Skin of body (tissue), 2 donors: Measurements from ENCODE around the gene KCNJ10. TPM values are rescaled to one million over a fixed set of nuclear protein-coding genes. Genes with fewer than 3 reads are reported as not detected.
A peak's percentile ranks its signal among the peaks of the same experiment; 100 is the strongest.

Source experiments
- DNase-seq: peaks from one replicate; lab custom pipeline; 2025; lab: John Stamatoyannopoulos, UW
- total RNA-seq: library from RNA; depleted of rRNA; stranded (reverse); fragments of >200 nt; gene quantifications from one replicate; pipeline ENCODE4 v1.2.3, GENCODE V29; 2014

KCNJ10 gene
- total RNA-seq, 1 donor from 2014 or later, result under 0.01 TPM

DNA sequence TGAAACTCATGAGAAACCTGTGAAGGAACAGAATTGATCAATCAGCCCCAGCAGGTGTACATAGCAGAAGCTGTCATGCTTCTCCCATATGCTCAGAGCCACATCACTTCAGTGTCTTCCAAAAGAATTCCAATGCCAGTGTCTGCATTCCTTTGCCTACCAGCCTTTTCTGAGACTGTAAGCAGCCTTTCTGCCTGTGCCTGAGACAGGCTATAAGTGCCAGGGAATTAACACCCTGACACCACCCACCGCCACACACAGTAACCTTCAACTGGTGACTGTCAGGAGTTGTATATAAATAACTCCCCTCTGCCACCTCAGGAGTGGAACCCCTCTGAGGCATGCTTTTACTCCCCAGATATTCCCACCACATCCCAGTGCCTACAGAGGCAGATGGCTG is 77.8 kb downstream of the KCNJ10 start:
- DNase-seq, result no peak

- DNase-seq, result no peak
Observed at GRCh38 chr1:159991513-159991912, 78.4 kb downstream of the KCNJ10 start.

DNA sequence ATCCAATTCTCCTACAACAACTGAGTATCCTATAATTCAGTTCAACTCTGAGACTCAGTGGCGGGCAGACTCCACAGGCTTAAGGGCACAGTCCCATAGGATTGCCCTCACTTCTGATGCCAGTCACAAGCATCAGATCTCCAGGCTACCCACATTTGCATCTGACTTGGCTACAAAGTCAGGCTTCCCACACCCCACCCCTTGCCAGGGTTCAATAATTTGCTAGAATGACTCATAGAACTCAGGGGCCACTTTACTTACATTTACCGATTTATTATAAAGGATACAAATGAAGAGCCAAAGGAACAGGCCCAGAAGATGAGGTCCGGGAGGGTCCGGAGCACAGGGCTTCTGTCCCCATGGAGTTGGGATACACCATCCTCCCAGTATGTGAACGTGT is 80.0 kb downstream of the KCNJ10 start:
- no peak for DNase-seq

DNA sequence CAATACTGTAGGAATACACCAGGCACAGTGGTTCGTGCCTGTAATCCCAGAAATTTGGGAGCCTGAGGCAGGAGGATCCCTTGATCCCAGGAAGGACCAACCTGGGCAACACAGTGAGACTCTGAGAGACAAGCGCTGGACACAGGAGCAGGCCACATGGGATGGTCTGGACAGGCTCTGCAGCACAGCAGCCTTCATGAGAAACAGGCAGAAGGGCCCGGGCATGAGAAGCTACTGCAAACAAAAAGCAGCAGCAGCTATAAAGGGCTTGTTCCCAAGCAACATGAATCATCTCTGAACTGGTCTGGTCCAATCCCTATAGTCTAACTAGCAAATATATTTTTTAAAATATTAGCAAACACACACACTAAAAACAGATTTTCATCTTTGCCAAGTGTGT is 80.4 kb downstream of the KCNJ10 start:
- DNase-seq, result no peak

- no peak for DNase-seq
Observed at GRCh38 chr1:159988006-159988405, 82.0 kb downstream of the KCNJ10 start.

GRCh38 chr1:159987186-159987585 is 82.8 kb downstream of the KCNJ10 start:
- no peak for DNase-seq

- no peak for DNase-seq
Observed at GRCh38 chr1:159986531-159986930, 83.4 kb downstream of the KCNJ10 start.

GRCh38 chr1:159986093-159986492 is 83.9 kb downstream of the KCNJ10 start:
- DNase-seq, result no peak

- DNase-seq, result no peak
Observed at GRCh38 chr1:159985473-159985872, 84.5 kb downstream of the KCNJ10 start.

- no peak for DNase-seq
Observed at GRCh38 chr1:159983681-159984080, 86.3 kb downstream of the KCNJ10 start.

GRCh38 chr1:159982280-159982679 is 87.7 kb downstream of the KCNJ10 start:
- DNase-seq, result no peak

DNA sequence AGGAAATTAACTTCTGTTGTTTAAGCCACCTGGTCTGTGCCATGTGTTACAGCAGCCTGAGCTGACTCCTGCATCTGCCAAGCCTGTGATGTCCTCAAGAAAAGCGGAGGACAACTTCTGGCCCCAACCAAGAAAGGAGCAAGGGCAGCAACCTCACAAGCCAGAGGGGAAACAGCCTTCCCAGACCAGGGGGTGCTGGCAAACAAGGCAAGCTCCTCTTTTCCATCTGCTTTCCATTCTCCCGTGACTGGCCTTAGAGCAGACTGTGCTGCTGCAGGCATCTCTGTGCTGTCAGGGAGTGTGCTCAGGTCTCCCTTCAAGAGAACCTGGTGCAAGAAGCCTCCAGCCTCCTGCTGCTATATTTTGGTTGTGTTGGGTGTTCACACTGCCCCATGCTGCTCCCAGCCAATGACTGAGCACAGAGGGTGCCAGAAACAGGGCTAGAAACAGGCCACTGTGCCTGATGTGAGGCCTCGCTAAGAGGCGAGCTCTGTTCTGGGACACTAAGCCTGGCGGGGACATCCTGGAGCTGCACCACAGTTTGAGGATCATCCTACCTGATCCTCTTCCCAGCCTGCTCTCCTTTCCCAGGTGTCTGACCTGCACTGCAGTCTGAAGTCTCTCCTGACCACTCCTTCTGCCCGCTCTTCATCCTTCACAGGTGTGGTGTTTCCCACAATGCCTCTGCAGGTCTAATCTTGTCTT is 88.5 kb downstream of the KCNJ10 start:
- no peak for DNase-seq

- no peak for DNase-seq
Observed at GRCh38 chr1:159980786-159981185, 89.2 kb downstream of the KCNJ10 start.

DNA sequence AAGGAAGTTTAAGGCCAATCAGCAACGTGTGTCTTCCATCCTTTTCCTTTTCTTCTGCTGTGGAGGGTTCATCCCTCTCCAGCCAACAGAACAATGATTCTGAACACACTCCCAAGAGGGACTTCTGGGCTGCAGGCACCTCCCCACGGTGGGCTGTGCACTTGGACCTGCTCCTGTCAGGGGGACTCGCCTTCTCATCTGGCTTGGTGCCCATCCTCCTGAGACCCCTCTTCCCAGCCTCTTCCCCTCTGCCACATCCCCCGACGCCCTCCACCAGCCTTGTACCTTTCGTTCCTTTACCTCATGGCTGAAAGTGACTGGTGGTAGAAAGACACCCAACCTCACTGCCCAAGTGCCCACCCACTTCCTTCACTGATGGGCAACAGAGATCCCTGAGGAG is 89.9 kb downstream of the KCNJ10 start:
- DNase-seq, result no peak

- peak; percentile 33 for DNase-seq
Observed at GRCh38 chr1:159979257-159979656, 90.7 kb downstream of the KCNJ10 start.

GRCh38 chr1:159978107-159978398 is 91.9 kb downstream of the KCNJ10 start:
- no peak for DNase-seq

DNA sequence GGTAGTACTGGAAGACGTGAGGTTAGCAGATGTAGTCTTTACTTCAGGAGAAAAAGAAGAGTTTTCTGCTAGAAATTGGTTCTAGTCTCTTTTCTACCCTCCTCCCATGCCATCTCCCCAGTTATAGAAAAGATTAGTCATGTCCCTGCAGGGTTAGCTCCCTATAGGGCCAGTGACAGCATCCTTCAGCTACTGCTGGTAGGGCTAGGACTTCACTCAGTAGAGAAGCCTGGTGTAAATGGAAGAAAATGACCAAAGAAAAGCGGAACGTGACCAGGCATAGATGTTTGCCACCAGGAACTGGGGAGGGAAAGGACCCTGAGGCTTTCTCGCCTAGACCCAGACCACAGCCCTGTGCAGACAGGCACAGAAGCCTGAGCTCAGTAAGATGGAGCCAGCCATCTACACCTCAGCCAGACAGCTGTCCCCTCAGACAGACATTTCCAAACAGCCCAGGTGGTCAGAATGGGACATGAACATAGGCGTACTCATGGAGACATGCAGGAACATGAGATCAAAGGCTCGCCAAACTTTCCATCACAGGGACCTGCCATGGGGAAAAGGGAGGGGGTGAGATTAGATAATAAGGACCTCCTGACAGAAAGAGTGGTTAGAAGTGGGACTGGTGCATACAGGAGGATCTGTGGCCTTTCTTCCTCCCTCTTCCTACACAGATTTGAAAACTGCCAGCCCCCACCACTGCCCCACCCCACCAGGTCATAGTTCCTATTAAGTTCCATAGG is 92.4 kb downstream of the KCNJ10 start:
- DNase-seq, result no peak

DNA sequence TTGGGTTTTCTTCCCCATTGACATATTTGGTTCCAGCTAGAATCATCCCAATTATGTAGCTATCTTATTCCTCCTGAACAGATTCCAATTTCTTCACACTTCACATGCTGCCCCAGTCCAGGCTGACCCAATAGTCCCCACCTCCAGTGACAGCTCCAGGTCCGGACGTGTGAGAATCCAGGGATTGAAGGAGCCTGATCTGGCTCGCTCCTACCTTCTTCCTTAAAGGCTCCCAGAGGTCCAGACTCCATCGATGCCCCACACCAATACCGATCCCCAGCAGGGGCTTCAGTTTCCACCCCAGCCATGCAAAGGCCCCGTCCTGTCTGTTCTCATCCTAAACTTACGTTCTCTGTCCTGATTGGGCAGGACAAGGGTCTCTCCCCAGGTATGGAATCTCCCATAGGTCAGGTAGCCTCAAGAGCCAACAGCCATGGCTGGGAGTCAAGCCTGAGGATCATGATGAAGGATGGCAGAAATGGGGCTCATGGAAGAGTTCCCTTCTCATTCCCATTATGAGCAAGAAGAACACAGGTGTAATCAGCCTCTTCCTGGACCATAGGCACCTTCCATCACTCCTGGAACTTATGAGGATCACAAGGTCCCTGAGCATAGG is 95.5 kb downstream of the KCNJ10 start:
- DNase-seq, result no peak

- DNase-seq, result no peak
Observed at GRCh38 chr1:159973350-159973940, 96.5 kb downstream of the KCNJ10 start.

- no peak for DNase-seq
Observed at GRCh38 chr1:159972443-159973205, 97.3 kb downstream of the KCNJ10 start.

DNA sequence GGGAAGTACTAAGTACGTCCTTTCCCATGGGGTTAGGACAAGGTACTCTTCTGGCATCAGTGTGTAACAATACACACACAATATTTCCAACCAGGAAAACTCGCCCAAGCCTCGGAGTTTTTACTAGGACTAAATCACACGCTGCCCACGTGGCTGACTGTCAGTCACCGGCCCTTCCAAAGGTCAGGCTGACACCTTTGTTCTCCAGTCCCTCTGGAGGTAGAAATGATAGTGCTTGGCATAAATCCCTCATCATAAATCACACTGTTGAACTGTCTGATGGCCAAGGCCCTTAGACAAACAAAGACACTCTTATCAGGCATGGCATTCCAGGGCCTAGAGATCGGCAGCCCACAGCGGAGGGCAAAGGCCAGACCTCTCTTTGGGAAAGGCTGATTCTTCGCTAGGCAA is 99.0 kb downstream of the KCNJ10 start:
- no peak for DNase-seq

DNA sequence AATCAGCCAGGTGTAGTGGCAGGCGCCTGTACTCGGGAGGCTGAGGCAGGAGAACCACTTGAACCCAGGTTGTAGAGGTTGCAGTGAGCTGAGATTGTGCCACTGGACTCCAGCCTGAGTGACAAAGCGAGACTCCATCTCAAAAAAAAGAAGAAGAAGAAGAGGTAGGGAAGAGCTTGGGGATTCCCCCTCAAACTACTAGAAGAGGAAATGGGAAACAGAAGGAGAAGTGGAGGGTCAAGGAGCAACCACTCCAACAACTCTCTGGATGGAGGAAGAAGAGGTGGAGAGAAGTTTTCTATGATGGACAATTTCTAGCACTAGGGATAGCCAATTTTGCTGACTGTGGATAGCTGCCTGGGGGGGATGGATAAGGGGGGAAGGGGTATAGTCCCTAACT is 101.1 kb downstream of the KCNJ10 start:
- no peak for DNase-seq
